ENCODE data around the gene ITPK1.

Gene ITPK1

DNA sequence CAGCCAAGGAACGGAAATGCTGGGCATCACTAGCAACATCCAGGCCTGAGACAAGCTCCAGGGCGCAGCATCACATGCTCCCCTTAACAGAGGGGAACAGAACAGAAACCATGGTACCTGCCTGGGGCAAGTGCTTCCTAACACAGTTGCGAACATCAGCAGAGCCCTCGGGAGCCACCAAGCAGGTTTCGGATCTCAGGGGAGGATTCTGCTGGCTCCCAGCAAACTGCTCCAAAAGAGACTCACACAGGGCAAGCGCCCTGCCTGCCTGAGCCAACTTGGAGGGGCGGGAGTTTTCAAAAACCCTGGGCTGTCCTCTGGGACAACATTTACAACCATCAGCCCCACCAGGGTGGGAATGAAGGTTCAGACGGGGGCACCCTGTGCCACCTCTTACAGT is 173.1 kb downstream of the ITPK1 start:
- no peak for DNase-seq

DNA sequence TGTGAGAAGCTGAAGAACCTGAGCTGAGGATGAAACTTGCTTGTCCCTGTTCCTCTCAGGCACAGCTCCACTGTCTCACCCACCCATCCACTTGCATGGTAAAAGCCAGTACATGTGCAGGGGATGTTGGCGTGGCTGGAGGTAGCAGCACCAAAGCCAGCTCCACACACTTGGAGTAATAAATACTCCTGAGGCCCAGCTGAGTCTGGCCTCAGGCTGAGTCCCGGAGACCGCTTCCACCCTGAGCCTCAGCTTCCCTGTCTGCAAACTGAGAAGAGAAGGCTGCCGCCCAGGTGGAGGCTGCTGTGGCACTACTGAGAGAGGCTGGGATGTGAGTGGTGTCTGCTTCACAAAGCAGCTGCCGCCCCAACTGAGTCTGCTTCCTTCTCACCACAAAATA is 173.6 kb downstream of the ITPK1 start:
- DNase-seq, result no peak

DNA sequence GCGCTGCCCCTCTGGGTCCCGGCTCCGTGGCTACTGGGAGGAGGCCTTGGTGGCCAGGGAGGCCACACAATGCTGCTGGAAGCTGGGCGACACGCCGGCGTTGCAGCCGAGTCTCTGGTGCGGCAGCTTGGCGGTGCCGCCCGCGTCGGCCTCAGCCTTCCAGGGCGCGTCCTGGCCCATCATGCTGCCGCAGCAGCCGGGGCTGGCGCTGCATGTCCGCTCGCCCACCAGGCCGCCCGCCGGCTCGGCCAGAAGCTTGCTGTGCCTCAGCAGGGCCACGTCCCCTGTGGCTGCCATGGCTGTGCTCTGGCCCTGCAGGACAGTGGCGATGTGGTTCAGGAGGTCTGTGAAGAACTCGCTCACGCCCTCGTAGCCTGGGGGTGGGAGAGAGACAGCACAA is 174.2 kb downstream of the ITPK1 start:
- no peak for DNase-seq

DNA sequence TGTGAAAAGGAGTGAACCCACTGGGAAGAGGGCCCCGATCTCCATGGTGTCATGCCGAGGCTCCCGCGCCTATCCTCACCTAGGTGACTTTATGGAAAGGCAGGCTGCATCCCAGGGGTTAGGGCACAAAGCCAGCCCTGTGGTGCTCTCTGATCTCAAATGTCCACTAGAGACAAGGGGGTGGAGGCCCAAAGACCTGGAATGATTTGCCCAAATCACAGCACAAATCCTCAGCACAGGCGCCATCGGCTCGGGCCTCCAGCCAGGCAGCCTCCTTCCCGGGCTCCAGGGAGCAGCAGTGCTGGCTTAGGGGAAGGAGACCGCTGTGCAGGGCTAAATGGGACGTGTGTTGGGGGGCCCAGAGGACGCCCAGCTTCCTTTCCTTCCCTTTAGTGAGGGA is 175.2 kb downstream of the ITPK1 start:
- no peak for DNase-seq

DNA sequence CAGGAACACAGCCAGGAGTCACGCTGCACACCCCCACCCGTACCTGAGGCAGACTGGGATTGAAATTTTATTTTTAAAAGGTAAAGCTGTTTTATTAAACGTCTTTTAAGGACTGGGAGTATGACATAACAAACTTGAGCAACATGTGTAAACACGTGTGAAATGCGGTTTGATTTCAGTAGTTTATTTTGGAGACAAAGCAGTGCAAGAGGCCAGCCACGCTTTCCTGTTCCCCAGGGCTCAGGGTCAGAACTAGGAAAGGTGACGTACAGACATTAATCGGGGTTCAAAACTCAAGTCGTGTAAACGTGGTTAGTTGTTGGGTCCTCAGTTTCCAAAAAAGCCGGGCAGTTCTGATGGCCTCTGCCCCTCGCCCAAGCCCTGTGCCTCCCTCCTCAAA is 176.0 kb downstream of the ITPK1 start:
- DNase-seq, result no peak

DNA sequence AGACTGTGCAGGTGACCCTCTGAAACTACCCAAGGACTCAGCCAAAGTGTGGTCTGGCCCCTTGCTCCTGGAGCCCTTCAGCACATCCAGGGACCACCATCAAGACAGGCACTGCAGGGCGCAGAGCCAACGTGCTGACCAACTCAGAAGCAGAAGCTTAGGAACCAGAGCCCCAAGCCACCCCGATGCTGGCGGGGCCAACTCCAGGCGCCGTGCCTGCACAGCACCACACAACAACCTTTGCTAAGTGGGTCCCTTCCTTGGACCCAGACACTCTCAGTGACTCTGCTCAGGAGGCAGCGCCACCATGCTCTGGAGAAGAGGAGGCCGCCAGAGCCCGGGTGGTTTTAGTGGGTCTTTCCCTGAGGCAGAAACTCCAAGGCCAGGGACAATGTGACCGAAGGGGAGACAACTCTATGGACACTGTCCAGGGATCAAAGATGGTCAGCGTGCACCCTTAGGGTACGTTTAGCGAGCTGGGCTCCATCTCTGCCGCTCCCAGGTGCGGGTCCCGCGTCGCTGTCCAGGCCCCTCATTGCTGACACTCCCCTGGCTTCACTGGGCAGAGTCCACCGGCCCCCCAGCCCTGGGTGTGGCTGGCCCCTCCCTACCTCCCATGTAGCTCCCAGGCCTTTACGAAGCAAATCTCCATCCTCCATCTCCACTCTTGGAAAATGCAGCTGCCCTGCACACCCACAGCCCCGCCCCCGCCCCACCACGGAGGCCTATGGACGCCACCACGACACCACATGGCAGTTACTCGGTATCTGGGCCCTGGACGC is 176.6 kb downstream of the ITPK1 start:
- no peak for DNase-seq

DNA sequence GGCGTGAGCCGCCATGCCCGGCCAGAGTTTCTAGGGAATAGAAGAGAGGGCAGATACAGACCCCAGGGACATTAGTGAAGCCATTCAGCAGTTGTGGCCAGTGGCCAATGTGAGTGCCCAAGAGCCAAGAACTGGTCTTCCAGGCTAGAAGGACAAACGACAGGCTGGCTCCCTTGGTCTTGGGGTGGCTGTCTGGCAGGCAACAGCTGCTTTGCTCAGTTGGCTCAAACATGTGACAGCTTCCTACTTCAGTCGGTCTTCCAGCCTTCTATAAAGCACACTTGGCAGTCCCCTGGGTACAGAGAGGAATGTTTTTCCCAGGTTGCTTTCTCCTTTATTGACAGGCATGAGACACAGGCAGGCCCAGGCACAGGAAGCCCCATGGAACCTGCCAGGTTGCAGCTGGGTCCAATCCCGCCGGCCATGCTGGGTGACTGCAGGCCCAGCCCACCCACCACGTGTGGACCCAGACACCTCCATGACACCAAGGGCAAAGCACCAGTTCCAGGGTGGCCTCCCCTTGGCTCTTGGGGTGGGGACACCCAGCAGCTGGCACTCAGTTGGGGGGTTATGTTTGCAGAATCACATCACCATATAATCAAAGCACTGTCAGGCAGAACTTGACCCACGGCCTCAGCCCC is 177.4 kb downstream of the ITPK1 start:
- DNase-seq, result peak in 15 of 56 donors; percentile 17 to 58 (median 28)

DNA sequence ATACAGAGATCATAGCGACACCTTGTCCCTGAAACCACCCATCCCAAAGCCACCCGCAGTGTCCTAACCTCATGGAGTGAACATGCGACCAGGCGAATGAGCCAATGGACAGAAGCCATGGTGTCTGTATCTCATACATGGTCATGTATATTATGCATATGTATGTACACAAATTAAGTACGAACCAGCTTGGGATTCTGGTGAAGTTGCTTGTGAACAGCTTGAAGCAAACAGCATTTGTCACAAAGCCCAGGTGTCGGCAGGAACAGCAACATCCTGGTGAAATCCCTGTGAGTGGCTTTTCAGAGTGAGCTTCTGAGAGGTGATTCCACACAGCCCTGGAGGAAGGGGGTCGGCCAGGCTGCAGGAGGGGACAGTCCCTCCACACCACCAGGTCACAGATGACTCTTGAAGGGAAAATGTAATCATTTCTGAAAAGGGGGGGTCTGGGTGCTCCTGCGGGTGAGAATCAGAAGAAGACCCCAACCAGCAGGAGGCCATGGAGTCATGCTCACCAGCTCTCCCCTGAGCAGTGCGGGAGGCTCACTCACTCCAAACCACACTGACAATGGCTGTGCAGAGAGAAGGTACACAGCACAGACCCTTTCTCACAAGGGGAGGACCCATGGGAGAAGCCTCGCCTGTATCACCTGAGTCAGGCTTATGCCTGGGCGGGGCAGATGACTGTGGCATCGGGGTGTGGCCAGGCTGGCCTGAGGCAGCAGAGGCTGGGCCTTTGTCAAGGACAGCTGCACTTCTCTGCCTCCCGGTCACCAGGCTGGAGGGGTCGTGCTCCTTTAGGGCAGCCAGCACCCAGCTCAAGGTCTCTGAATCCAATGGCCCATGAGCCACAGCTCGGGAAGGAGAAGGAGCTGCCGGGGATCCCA is 178.4 kb downstream of the ITPK1 start:
- no peak for DNase-seq

DNA sequence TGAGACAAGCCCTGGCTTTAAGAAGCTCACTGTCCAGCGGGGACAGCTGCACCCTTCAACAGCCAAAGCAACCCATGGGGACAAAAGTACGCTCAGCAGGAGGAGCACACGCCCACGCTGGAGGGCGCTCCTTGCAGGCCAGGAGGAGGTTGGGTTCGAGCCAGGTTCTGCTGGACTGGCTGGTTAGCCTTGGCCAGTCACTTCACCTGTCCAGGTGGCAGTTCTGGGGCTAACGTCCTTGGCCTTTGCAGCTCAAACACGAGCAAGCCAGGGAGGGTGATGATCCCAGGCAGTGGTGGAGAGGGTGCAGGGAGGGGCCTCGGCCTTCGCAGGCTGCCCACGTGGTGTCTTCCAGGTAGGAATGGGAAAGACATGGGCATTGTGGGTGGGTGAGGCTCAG is 179.6 kb downstream of the ITPK1 start:
- no peak for DNase-seq

DNA sequence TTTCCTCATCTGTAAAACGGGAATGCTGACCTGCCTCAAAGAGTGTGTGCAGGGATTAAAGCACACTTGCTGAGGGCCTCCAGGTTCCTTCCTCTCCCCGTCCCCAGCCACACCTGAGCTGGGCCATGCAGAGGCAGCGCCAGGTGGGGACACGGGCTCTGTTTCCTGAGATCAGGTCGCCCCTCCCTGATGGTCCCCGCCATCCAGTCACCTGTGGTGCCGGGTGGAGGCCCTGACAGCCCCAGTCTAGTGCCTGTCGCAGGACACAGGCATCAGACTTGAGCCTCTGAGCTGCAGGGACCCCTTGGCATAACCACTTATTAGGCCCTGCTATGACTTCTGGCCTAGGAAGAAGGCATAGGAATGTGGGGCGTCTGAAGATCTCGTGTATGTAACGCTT is 180.3 kb downstream of the ITPK1 start:
- no peak for DNase-seq

DNA sequence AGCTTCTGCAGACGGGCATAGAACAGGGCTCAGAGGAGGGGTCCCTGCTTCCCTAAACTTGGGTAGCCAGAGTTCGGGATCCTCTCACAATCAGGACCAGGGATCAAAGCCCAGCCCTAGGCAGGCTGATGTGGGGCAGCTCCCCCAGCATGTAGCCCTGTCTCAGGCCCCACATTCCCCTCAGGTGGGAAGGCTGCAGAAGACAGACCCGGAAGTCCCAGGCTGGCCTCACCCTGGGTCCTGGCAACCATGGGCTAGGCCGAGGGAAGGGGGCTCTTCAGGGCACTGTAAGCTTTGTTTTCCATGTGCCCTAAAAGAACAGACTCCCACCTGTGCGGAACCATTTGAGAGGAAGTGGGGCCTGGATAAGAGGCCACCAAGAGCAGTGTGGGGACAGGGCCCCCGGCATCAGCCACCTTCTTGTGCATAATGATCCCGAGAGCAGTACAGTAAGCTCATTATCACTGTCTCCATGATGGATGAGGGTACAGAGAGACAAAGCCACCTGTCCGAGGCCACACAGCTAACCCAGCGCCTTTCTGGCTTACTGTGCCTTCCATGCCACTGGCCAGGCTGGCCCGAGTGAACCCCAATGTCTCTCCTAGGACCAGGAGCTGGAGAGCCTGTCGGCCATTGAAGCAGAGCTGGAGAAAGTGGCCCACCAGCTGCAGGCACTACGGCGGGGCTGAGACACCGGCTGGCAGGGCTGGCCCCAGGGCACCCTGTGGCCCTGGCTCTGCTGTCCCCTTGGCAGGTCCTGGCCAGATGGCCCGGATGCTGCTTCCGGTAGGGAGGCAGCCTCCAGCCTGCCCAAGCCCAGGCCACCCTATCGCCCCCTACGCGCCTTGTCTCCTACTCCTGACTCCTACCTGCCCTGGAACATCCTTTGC is 181.3 kb downstream of the ITPK1 start:
- DNase-seq, result no peak

DNA sequence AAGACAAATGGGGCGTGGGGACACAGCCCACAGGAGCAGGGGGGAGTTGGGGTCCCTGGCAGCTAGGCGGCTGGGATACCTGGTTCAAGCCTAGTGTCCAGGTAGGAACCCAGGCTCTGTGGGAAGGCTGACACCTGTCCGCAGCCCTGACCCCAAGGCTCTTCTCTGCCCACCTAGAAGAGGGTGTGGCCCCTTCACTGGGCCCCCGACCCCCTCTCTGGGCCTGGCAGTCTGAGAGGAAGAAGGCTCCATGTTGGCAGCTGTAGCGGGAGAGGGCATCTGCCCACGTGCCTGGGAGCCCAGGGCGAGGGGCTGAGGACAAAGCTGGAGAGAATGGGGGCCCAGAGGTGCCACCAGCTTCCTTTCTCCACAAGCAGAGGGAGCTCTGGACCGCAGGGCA is 182.2 kb downstream of the ITPK1 start:
- DNase-seq, result no peak

DNA sequence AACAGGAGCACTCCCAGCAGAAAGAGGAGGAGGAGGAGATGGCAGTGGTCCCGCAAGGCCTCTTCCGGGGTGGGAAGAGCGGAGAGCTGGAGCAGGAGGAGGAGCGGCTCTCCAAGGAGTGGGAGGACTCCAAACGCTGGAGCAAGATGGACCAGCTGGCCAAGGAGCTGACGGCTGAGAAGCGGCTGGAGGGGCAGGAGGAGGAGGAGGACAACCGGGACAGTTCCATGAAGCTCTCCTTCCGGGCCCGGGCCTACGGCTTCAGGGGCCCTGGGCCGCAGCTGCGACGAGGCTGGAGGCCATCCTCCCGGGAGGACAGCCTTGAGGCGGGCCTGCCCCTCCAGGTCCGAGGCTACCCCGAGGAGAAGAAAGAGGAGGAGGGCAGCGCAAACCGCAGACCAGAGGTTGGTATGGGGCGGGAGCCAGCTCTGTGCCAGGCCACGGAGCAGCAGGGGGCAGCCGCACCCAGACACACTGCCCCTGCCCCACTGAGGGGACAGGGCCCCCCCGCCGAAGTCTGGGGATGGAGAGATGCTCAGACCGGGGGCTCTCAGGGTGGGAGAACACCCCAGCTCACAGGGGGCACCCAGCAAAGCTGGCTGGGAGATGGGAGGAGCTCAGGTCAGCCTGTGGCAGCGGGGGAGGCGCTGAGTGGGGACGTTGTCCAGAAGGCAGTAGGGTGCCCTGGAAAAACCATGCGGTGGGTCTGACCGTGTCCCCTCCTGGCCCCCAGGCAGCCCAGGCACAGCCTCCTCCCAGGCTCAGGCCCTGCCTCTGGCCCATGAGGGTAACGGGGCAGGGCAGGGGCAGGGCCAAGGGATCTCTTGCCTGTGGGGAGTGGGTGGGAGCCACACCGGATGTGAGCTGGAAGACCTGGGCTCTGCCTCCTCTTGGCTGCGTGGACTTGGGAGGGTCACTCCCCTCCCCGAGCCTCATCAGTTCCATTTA is 183.0 kb downstream of the ITPK1 start:
- DNase-seq, result no peak

DNA sequence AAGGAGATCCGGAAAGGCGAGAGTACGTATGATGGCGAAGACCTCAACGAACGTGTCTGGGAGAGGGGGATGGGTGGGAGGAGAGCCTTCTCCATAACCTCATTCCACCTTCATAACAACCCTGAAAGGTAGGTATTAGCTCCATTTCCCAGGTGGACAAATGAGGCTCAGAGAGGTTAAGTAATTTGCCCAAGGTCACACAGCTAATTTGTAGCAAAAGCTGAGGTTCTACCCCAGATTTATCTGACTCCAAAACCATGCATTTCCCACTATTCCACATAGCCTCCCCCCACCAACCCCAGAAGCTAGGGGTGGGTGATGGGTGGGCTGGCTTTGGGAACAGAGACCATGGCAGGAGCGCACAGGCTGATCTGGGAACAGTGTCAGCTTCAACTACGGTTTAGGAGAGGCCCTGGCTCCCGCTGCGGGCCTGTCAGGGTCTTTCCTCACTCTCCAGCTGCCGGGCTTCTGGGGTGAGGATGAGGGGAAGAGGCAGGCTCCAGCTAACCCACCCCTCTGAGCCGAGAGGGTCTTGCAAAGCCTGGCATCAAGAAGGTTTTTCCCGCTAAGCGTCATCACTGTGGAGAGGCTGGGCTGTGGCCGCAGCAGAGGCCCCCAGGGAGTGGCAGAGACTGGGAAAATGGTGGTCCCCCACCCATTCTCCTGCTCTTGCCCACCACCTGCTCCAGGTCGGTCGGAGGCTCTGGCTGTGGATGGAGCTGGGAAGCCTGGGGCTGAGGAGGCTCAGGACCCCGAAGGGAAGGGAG is 183.9 kb downstream of the ITPK1 start:
- no peak for DNase-seq

DNA sequence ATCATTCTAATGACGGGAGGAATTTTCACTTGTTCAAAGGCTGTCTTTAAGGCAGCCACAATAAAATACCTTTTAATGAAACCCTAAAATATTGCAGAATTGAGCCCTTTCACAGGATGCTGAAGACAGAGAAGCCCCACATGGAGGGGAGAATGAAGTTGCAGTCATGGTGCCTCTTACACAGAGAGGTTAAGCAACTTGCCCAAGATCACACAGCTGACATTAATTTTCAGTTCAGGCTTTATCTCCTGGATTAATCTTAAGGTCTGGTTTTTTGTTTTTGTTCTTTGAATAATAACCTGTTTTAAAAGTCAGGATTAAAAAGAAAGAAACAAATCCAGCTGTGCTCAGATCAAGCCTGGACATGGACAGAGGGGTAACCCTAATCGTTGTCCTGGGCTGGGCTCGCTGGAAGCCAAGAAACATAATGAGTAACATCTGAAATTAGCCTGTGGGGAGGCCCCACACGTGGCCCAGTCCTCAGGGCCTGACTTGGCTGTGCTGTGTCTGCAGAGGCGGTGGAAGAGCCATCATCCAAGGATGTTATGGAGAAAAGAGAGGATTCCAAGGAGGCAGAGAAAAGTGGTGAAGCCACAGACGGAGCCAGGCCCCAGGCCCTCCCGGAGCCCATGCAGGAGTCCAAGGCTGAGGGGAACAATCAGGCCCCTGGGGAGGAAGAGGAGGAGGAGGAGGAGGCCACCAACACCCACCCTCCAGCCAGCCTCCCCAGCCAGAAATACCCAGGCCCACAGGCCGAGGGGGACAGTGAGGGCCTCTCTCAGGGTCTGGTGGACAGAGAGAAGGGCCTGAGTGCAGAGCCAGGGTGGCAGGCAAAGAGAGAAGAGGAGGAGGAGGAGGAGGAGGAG is 184.8 kb downstream of the ITPK1 start:
- DNase-seq, result no peak

DNA sequence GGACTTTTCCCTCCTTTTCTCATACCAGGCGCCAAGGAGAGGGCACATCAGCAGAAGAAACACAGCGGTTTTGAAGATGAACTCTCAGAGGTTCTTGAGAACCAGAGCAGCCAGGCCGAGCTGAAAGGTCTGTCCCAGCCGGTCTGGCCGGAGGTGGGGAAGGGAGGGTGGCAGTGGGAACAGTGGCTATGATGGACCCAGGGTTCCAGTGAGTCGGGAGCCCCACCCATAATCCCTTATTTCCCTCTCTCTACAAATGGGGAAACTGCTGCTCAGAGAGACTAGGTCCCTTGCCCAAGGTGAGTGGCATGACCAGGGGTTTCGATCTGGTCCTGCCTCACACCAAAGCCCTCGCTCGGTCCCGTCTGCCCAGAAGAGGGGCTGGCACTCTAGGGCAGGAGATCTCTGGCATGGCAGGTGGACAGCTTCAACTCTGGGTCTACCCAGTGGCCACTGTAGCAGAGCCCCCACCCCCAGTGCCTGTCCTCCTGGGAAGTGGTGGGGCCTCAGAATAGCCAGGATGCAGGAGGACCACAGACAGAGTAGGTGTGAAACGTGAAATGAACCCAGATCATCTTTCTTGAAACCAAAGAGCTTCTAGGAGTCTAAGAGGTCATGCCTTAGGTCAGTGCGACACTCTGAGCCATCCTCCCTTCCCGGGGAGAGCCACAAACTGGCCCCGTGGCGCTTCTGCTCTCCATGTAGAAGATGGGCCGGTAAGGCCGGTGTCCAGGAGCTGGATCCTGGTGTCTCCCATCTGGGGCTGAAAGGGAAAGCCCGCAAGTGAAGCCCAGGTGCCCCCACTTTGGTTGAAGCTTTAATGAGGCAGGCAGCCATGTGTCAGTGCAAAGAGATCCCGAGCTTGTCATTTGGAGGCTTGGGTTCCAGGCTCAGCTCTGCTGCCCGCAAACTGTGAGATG is 185.8 kb downstream of the ITPK1 start:
- no peak for DNase-seq

All from nucleus accumbens (tissue), 56 donors.